ENCODE results near the gene DNAI1.

DNAI1 gene

GRCh38 chr9:34492051-34492450 is 33.4 kb downstream of the DNAI1 start:
- DNase-seq = no peak

- no peak for DNase-seq
Observed at GRCh38 chr9:34493972-34494535, 35.4 kb downstream of the DNAI1 start.

- DNase-seq = no peak
Observed at GRCh38 chr9:34496149-34496712, 37.6 kb downstream of the DNAI1 start.

- no peak for DNase-seq
Observed at GRCh38 chr9:34498553-34498952, 39.9 kb downstream of the DNAI1 start.

- DNase-seq = no peak
Observed at GRCh38 chr9:34499076-34499475, 40.5 kb downstream of the DNAI1 start.

GRCh38 chr9:34500623-34501267 is 42.1 kb downstream of the DNAI1 start:
- DNase-seq = peak in 1 of 2 experiments; percentile 19

- no peak for DNase-seq
Observed at GRCh38 chr9:34501372-34501771, 42.8 kb downstream of the DNAI1 start.

- no peak for DNase-seq
Observed at GRCh38 chr9:34501889-34502425, 43.4 kb downstream of the DNAI1 start.

- no peak for DNase-seq
Observed at GRCh38 chr9:34502471-34502870, 43.9 kb downstream of the DNAI1 start.

GRCh38 chr9:34502891-34503290 is 44.3 kb downstream of the DNAI1 start:
- no peak for DNase-seq

- DNase-seq = no peak
Observed at GRCh38 chr9:34503406-34503805, 44.8 kb downstream of the DNAI1 start.

- DNase-seq = no peak
Observed at GRCh38 chr9:34505370-34506120, 46.9 kb downstream of the DNAI1 start.

- no peak for DNase-seq
Observed at GRCh38 chr9:34506623-34507022, 48.0 kb downstream of the DNAI1 start.

- no peak for DNase-seq
Observed at GRCh38 chr9:34507556-34507955, 49.0 kb downstream of the DNAI1 start.

- DNase-seq = no peak
Observed at GRCh38 chr9:34507966-34508365, 49.4 kb downstream of the DNAI1 start.

- DNase-seq = no peak
Observed at GRCh38 chr9:34508463-34508862, 49.9 kb downstream of the DNAI1 start.

- DNase-seq = no peak
Observed at GRCh38 chr9:34508951-34509350, 50.3 kb downstream of the DNAI1 start.

- no peak for DNase-seq
Observed at GRCh38 chr9:34510497-34511468, 52.2 kb downstream of the DNAI1 start.

- no peak for DNase-seq
Observed at GRCh38 chr9:34512131-34513078, 53.8 kb downstream of the DNAI1 start.

- DNase-seq = no peak
Observed at GRCh38 chr9:34513567-34514214, 55.1 kb downstream of the DNAI1 start.

GRCh38 chr9:34514401-34514800 is 55.8 kb downstream of the DNAI1 start:
- no peak for DNase-seq

Data from SW 1271 (cell line).